Measurements from ENCODE around the gene PGD. TPM values are rescaled to one million over a fixed set of nuclear protein-coding genes. Genes with fewer than 3 reads are reported as not detected.
"Not testable (repeated sequence)": the region's sequence is repeated elsewhere in the genome, so short reads cannot be mapped to it uniquely, and the experiment has no call there.

Gene PGD
- 10 to 100 TPM; 43.9 to 51.3 (median 44.8) TPM for polyA plus RNA-seq

GRCh38 chr1:10398734-10399443, at the start of gene PGD:
TSS of gene PGD (plus strand) at chr1:10399064. CDS start at chr1:10399118, 54 bp downstream.
- peak; percentile 95 to 96 (median 95) for DNase-seq
- Mint-ChIP-seq H3K27me3 (ENCODE audit: low read depth in 3 of 3) (peaks cover 0 to 4% (median 3%) of the 10 kb centered on the region in 3 donors), H3K27ac (peak within 1 kb of the TSS; percentile 77 to 88 (median 80)), H3K9me3 (no peaks in the 10 kb centered on the region), H3K4me1 (peaks cover 21 to 26% of the 10 kb centered on the region in 2 donors), H3K4me3 (peak within 1 kb of the TSS; percentile 92 to 95 (median 94)), H3K36me3 (peaks cover 4 to 11% (median 5%) of the 10 kb centered on the region in 3 donors)

GRCh38 chr1:10353282-10353681, 45.6 kb upstream of the PGD start:
- H3K27ac Mint-ChIP-seq, result no peak overlapping the region
- no peak for DNase-seq
- no peaks in the 10 kb centered on the region for H3K27me3 Mint-ChIP-seq (ENCODE audit: low read depth in 3 of 3)
- no peaks in the 10 kb centered on the region for H3K4me1 Mint-ChIP-seq
- H3K4me3 Mint-ChIP-seq, result no peak overlapping the region
- no peaks in the 10 kb centered on the region for H3K9me3 Mint-ChIP-seq
- H3K36me3 Mint-ChIP-seq, result peaks cover 3 to 15% (median 7%) of the 10 kb centered on the region in 3 donors

- H3K27ac Mint-ChIP-seq, result no peak overlapping the region
- peaks cover 3 to 12% (median 7%) of the 10 kb centered on the region in 3 donors for H3K36me3 Mint-ChIP-seq
- H3K27me3 Mint-ChIP-seq (ENCODE audit: low read depth in 3 of 3), result no peaks in the 10 kb centered on the region
These were observed 45.2 kb upstream of the PGD start for GRCh38 chr1:10353693-10354092.

GRCh38 chr1:10360045-10360444, 38.8 kb upstream of the PGD start:
- H3K27ac Mint-ChIP-seq, result peak overlapping the region in 1 of 6 donors; percentile 49
- H3K9me3 Mint-ChIP-seq, result no peaks in the 10 kb centered on the region
- no peak overlapping the region for H3K4me3 Mint-ChIP-seq
- no peak for DNase-seq
- no peaks in the 10 kb centered on the region for H3K4me1 Mint-ChIP-seq
- H3K36me3 Mint-ChIP-seq, result peaks cover 8 to 17% (median 12%) of the 10 kb centered on the region in 3 donors
- H3K27me3 Mint-ChIP-seq (ENCODE audit: low read depth in 3 of 3), result no peaks in the 10 kb centered on the region

More at GRCh38 chr1:10353693-10354092, 45.2 kb upstream of the PGD start:
- no peak for DNase-seq
- H3K4me3 Mint-ChIP-seq, result no peak overlapping the region
- H3K4me1 Mint-ChIP-seq, result no peaks in the 10 kb centered on the region
- no peaks in the 10 kb centered on the region for H3K9me3 Mint-ChIP-seq

GRCh38 chr1:10361515-10361914, 37.3 kb upstream of the PGD start:
- Mint-ChIP-seq H3K27ac (peak overlapping the region in 1 of 6 donors; percentile 48), H3K4me1 (no peaks in the 10 kb centered on the region), H3K36me3 (peaks cover 12 to 21% (median 16%) of the 10 kb centered on the region in 3 donors)

GRCh38 chr1:10368194-10368593, 30.7 kb upstream of the PGD start:
- H3K27ac Mint-ChIP-seq, result peak overlapping the region in 1 of 6 donors; percentile 4
- H3K27me3 Mint-ChIP-seq (ENCODE audit: low read depth in 3 of 3), result peaks cover 0 to 4% (median 0%) of the 10 kb centered on the region in 3 donors
- peaks cover 7 to 18% (median 17%) of the 10 kb centered on the region in 3 donors for H3K36me3 Mint-ChIP-seq
- DNase-seq, result no peak
- no peak overlapping the region for H3K4me3 Mint-ChIP-seq
- H3K4me1 Mint-ChIP-seq, result no peaks in the 10 kb centered on the region
- H3K9me3 Mint-ChIP-seq, result no peaks in the 10 kb centered on the region

More at GRCh38 chr1:10361515-10361914, 37.3 kb upstream of the PGD start:
- Mint-ChIP-seq H3K4me3 (no peak overlapping the region), H3K27me3 (ENCODE audit: low read depth in 3 of 3) (peaks cover 0 to 2% (median 0%) of the 10 kb centered on the region in 3 donors), H3K9me3 (no peaks in the 10 kb centered on the region)
- no peak for DNase-seq

GRCh38 chr1:10374442-10374860, 24.4 kb upstream of the PGD start:
- no peak for DNase-seq
- H3K36me3 Mint-ChIP-seq, result peaks cover 11 to 27% (median 18%) of the 10 kb centered on the region in 3 donors
- H3K27me3 Mint-ChIP-seq (ENCODE audit: low read depth in 3 of 3), result peaks cover 0 to 3% (median 2%) of the 10 kb centered on the region in 3 donors
- H3K9me3 Mint-ChIP-seq, result no peaks in the 10 kb centered on the region
- H3K4me3 Mint-ChIP-seq, result no peak overlapping the region
- H3K27ac Mint-ChIP-seq, result no peak overlapping the region
- H3K4me1 Mint-ChIP-seq, result no peaks in the 10 kb centered on the region

GRCh38 chr1:10377365-10378029, 21.4 kb upstream of the PGD start:
- H3K27me3 Mint-ChIP-seq (ENCODE audit: low read depth in 3 of 3); H3K4me1 Mint-ChIP-seq; H3K4me3 Mint-ChIP-seq; H3K27ac Mint-ChIP-seq; H3K9me3 Mint-ChIP-seq: not testable (repeated sequence)
- H3K36me3 Mint-ChIP-seq, result peaks cover 11 to 20% (median 12%) of the 10 kb centered on the region in 3 donors
- DNase-seq, result peak; percentile 18 to 31 (median 30)

GRCh38 chr1:10378081-10378841, 20.6 kb upstream of the PGD start:
- peaks cover 2% of the 10 kb centered on the region in 3 donors for H3K27me3 Mint-ChIP-seq (ENCODE audit: low read depth in 3 of 3)
- no peak overlapping the region for H3K4me3 Mint-ChIP-seq
- no peaks in the 10 kb centered on the region for H3K9me3 Mint-ChIP-seq
- H3K27ac Mint-ChIP-seq, result no peak overlapping the region
- peaks cover 11 to 25% (median 15%) of the 10 kb centered on the region in 3 donors for H3K36me3 Mint-ChIP-seq
- no peaks in the 10 kb centered on the region for H3K4me1 Mint-ChIP-seq
- DNase-seq, result no peak

- Mint-ChIP-seq H3K27ac (no peak overlapping the region), H3K36me3 (peaks cover 11 to 27% (median 16%) of the 10 kb centered on the region in 3 donors), H3K27me3 (ENCODE audit: low read depth in 3 of 3) (peaks cover 2 to 4% (median 3%) of the 10 kb centered on the region in 3 donors), H3K9me3 (no peaks in the 10 kb centered on the region), H3K4me3 (no peak overlapping the region), H3K4me1 (no peaks in the 10 kb centered on the region)
- DNase-seq, result no peak
These were observed 19.7 kb upstream of the PGD start for GRCh38 chr1:10379101-10379620.

- no peaks in the 10 kb centered on the region for H3K9me3 Mint-ChIP-seq
- peaks cover 2 to 4% (median 3%) of the 10 kb centered on the region in 3 donors for H3K27me3 Mint-ChIP-seq (ENCODE audit: low read depth in 3 of 3)
- H3K27ac Mint-ChIP-seq, result no peak overlapping the region
- H3K4me3 Mint-ChIP-seq, result no peak overlapping the region
- DNase-seq, result no peak
- H3K4me1 Mint-ChIP-seq, result no peaks in the 10 kb centered on the region
- peaks cover 11 to 27% (median 19%) of the 10 kb centered on the region in 3 donors for H3K36me3 Mint-ChIP-seq
These were observed 19.2 kb upstream of the PGD start for GRCh38 chr1:10379676-10380075.

- peak overlapping the region in 1 of 6 donors; percentile 40 for H3K27ac Mint-ChIP-seq
- no peak for DNase-seq
- no peaks in the 10 kb centered on the region for H3K9me3 Mint-ChIP-seq
- H3K4me1 Mint-ChIP-seq, result no peaks in the 10 kb centered on the region
- peaks cover 11 to 27% (median 14%) of the 10 kb centered on the region in 3 donors for H3K36me3 Mint-ChIP-seq
- no peak overlapping the region for H3K4me3 Mint-ChIP-seq
- H3K27me3 Mint-ChIP-seq (ENCODE audit: low read depth in 3 of 3), result peaks cover 2 to 4% (median 3%) of the 10 kb centered on the region in 3 donors
These were observed 18.1 kb upstream of the PGD start for GRCh38 chr1:10380594-10381275.

GRCh38 chr1:10383630-10384029, 15.2 kb upstream of the PGD start:
- no peak overlapping the region for H3K4me3 Mint-ChIP-seq
- H3K4me1 Mint-ChIP-seq, result no peaks in the 10 kb centered on the region
- H3K9me3 Mint-ChIP-seq, result no peaks in the 10 kb centered on the region
- no peak for DNase-seq
- H3K27me3 Mint-ChIP-seq (ENCODE audit: low read depth in 3 of 3), result peaks cover 2 to 3% (median 2%) of the 10 kb centered on the region in 3 donors
- no peak overlapping the region for H3K27ac Mint-ChIP-seq
- peaks cover 0 to 19% (median 9%) of the 10 kb centered on the region in 3 donors for H3K36me3 Mint-ChIP-seq
